Measurements from ENCODE around the gene TRPM6.
"Not testable (repeated sequence)": the region's sequence is repeated elsewhere in the genome, so short reads cannot be mapped to it uniquely, and the experiment has no call there.

The TRPM6 gene

GRCh38 chr9:74887041-74887980, at the start of gene TRPM6:
Gene TRPM6, minus strand, starts transcription at chr9:74887921. Its CDS starts 65 bp downstream, at chr9:74887856.
- no peaks in the 10 kb centered on the region for H3K36me3 Mint-ChIP-seq
- H3K9me3 Mint-ChIP-seq: peaks cover 6% of the 10 kb centered on the region
- H3K4me3 Mint-ChIP-seq: peak within 1 kb of the TSS; percentile 87
- H3K4me1 Mint-ChIP-seq: peaks cover 6% of the 10 kb centered on the region
- H3K27me3 Mint-ChIP-seq: peaks cover 42% of the 10 kb centered on the region
- H3K27ac Mint-ChIP-seq: no peak within 1 kb of the TSS

GRCh38 chr9:74935008-74935407, 47.3 kb upstream of the TRPM6 start:
- peaks cover 1% of the 10 kb centered on the region for H3K36me3 Mint-ChIP-seq
- no peaks in the 10 kb centered on the region for H3K9me3 Mint-ChIP-seq
- H3K27ac Mint-ChIP-seq: no peak overlapping the region
- peaks cover 6% of the 10 kb centered on the region for H3K27me3 Mint-ChIP-seq
- no peaks in the 10 kb centered on the region for H3K4me1 Mint-ChIP-seq
- H3K4me3 Mint-ChIP-seq: no peak overlapping the region

GRCh38 chr9:74921737-74922136, 34.0 kb upstream of the TRPM6 start:
- no peaks in the 10 kb centered on the region for H3K9me3 Mint-ChIP-seq
- H3K27ac Mint-ChIP-seq: no peak overlapping the region
- no peaks in the 10 kb centered on the region for H3K4me1 Mint-ChIP-seq
- H3K36me3 Mint-ChIP-seq: no peaks in the 10 kb centered on the region
- no peaks in the 10 kb centered on the region for H3K27me3 Mint-ChIP-seq
- no peak overlapping the region for H3K4me3 Mint-ChIP-seq

GRCh38 chr9:74920944-74921626, 33.4 kb upstream of the TRPM6 start:
- no peak overlapping the region for H3K27ac Mint-ChIP-seq
- no peak overlapping the region for H3K4me3 Mint-ChIP-seq
- H3K4me1 Mint-ChIP-seq: no peaks in the 10 kb centered on the region
- no peaks in the 10 kb centered on the region for H3K27me3 Mint-ChIP-seq
- H3K36me3 Mint-ChIP-seq: no peaks in the 10 kb centered on the region
- no peaks in the 10 kb centered on the region for H3K9me3 Mint-ChIP-seq

- Mint-ChIP-seq H3K27me3 (peaks cover 21% of the 10 kb centered on the region), H3K36me3 (peaks cover 4% of the 10 kb centered on the region), H3K4me3 (no peak overlapping the region), H3K4me1 (no peaks in the 10 kb centered on the region), H3K27ac (no peak overlapping the region), H3K9me3 (peaks cover 6% of the 10 kb centered on the region)
These were observed 22.3 kb upstream of the TRPM6 start for GRCh38 chr9:74910036-74910435.

- H3K27ac Mint-ChIP-seq: no peak overlapping the region
- peaks cover 4% of the 10 kb centered on the region for H3K36me3 Mint-ChIP-seq
- H3K4me3 Mint-ChIP-seq: no peak overlapping the region
These were observed 20.9 kb upstream of the TRPM6 start for GRCh38 chr9:74908665-74909064.

GRCh38 chr9:74907085-74907484, 19.4 kb upstream of the TRPM6 start:
- Mint-ChIP-seq H3K27me3 (peaks cover 21% of the 10 kb centered on the region), H3K4me3 (no peak overlapping the region), H3K4me1 (no peaks in the 10 kb centered on the region), H3K27ac (no peak overlapping the region), H3K36me3 (peaks cover 4% of the 10 kb centered on the region), H3K9me3 (peaks cover 6% of the 10 kb centered on the region)

More at GRCh38 chr9:74908665-74909064, 20.9 kb upstream of the TRPM6 start:
- H3K4me1 Mint-ChIP-seq: no peaks in the 10 kb centered on the region
- H3K9me3 Mint-ChIP-seq: peaks cover 6% of the 10 kb centered on the region
- H3K27me3 Mint-ChIP-seq: peaks cover 21% of the 10 kb centered on the region

GRCh38 chr9:74901001-74901400, 13.3 kb upstream of the TRPM6 start:
- H3K27me3 Mint-ChIP-seq: peaks cover 8% of the 10 kb centered on the region
- H3K36me3 Mint-ChIP-seq: no peaks in the 10 kb centered on the region
- H3K4me3 Mint-ChIP-seq: no peak overlapping the region
- no peaks in the 10 kb centered on the region for H3K9me3 Mint-ChIP-seq
- H3K27ac Mint-ChIP-seq: no peak overlapping the region
- no peaks in the 10 kb centered on the region for H3K4me1 Mint-ChIP-seq

GRCh38 chr9:74888449-74888848, 728 bp upstream of the TRPM6 start:
- H3K36me3 Mint-ChIP-seq, H3K27ac Mint-ChIP-seq, H3K9me3 Mint-ChIP-seq, H3K4me1 Mint-ChIP-seq: not testable (repeated sequence)
- H3K4me3 Mint-ChIP-seq: peak overlapping the region; percentile 87
- H3K27me3 Mint-ChIP-seq: peaks cover 36% of the 10 kb centered on the region

- peaks cover 6% of the 10 kb centered on the region for H3K4me1 Mint-ChIP-seq
- peaks cover 40% of the 10 kb centered on the region for H3K27me3 Mint-ChIP-seq
- H3K9me3 Mint-ChIP-seq: peaks cover 6% of the 10 kb centered on the region
- H3K4me3 Mint-ChIP-seq: peak overlapping the region; percentile 87
- H3K36me3 Mint-ChIP-seq: no peaks in the 10 kb centered on the region
- H3K27ac Mint-ChIP-seq: no peak overlapping the region
These were observed 255 bp upstream of the TRPM6 start for GRCh38 chr9:74887981-74888370.

GRCh38 chr9:74876382-74876949, 11.3 kb downstream of the TRPM6 start:
- Mint-ChIP-seq H3K36me3 (peaks cover 1% of the 10 kb centered on the region), H3K27ac (no peak overlapping the region), H3K9me3 (peaks cover 18% of the 10 kb centered on the region), H3K27me3 (peaks cover 14% of the 10 kb centered on the region), H3K4me1 (no peaks in the 10 kb centered on the region), H3K4me3 (no peak overlapping the region)

GRCh38 chr9:74875656-74876055, 12.1 kb downstream of the TRPM6 start:
- no peaks in the 10 kb centered on the region for H3K4me1 Mint-ChIP-seq
- H3K27me3 Mint-ChIP-seq: peaks cover 13% of the 10 kb centered on the region
- peaks cover 1% of the 10 kb centered on the region for H3K36me3 Mint-ChIP-seq
- H3K27ac Mint-ChIP-seq: no peak overlapping the region
- H3K9me3 Mint-ChIP-seq: peaks cover 16% of the 10 kb centered on the region
- H3K4me3 Mint-ChIP-seq: no peak overlapping the region

- peaks cover 7% of the 10 kb centered on the region for H3K27me3 Mint-ChIP-seq
- no peak overlapping the region for H3K4me3 Mint-ChIP-seq
- no peaks in the 10 kb centered on the region for H3K4me1 Mint-ChIP-seq
- H3K27ac Mint-ChIP-seq: no peak overlapping the region
- H3K36me3 Mint-ChIP-seq: no peaks in the 10 kb centered on the region
- H3K9me3 Mint-ChIP-seq: peaks cover 8% of the 10 kb centered on the region
These were observed 13.5 kb downstream of the TRPM6 start for GRCh38 chr9:74874220-74874619.

- no peaks in the 10 kb centered on the region for H3K36me3 Mint-ChIP-seq
- peaks cover 7% of the 10 kb centered on the region for H3K27me3 Mint-ChIP-seq
- H3K9me3 Mint-ChIP-seq: no peaks in the 10 kb centered on the region
- no peak overlapping the region for H3K4me3 Mint-ChIP-seq
- no peaks in the 10 kb centered on the region for H3K4me1 Mint-ChIP-seq
- H3K27ac Mint-ChIP-seq: no peak overlapping the region
These were observed 15.0 kb downstream of the TRPM6 start for GRCh38 chr9:74872619-74873233.

GRCh38 chr9:74867483-74867882, 20.2 kb downstream of the TRPM6 start:
- Mint-ChIP-seq H3K36me3 (no peaks in the 10 kb centered on the region), H3K4me3 (no peak overlapping the region), H3K27me3 (no peaks in the 10 kb centered on the region), H3K9me3 (no peaks in the 10 kb centered on the region), H3K4me1 (no peaks in the 10 kb centered on the region), H3K27ac (no peak overlapping the region)
